ENCODE measurements around the gene ADARB2.

ADARB2 gene

GRCh38 chr10:1515780-1516491 is 221.4 kb downstream of the ADARB2 start:
- DNase-seq, result no peak

- DNase-seq, result no peak
Measured at GRCh38 chr10:1515121-1515779, 222.1 kb downstream of the ADARB2 start.

- DNase-seq, result no peak
Measured at GRCh38 chr10:1514681-1515080, 222.6 kb downstream of the ADARB2 start.

- DNase-seq, result no peak
Measured at GRCh38 chr10:1513221-1513620, 224.1 kb downstream of the ADARB2 start.

DNA sequence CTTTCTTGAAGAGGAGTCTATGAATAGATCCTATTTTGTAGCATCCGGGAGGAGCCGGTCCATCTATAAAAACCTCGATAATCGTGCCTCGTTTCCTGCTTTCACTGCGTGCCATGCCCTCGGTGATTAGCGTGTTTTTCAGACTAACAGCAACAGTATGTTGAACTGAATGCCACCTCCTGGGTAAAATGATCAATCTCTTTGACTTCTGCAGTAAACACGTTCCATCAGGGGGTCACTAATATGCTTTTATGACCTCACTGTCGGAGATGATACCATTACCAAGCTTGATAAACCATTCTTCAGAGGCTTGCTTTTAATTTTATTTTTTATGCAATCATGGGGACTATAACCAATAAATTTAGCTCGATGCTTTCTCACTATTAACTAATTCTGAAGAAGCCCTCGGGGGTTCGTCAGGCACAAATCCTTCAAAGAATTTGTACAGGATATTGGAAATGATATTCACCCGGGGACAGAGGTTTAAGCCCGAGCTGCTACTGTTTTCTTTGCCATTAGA is 228.3 kb downstream of the ADARB2 start:
- no peak for DNase-seq

GRCh38 chr10:1508096-1508495 is 229.2 kb downstream of the ADARB2 start:
- DNase-seq, result no peak

GRCh38 chr10:1507436-1507835 is 229.9 kb downstream of the ADARB2 start:
- no peak for DNase-seq

GRCh38 chr10:1504940-1505339 is 232.4 kb downstream of the ADARB2 start:
- DNase-seq, result no peak

DNA sequence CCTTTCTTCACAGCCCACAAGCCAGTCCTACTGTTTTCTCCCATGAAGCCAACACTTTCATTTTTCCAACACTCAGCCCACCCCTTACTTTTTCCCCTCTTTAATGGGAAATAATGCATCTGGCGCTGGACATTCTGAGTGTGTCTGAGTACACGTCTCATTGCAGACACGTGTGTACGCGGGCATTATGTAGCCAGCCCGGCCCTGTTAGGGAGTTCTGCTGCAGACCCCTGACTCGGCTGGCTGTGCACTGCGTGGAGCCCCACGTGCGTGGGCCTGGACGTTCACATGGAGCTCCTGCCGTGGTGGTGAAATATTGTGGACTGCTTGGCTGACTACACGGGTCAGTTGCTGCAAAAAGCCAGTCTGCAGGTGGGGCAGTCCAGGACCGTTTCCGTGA is 233.0 kb downstream of the ADARB2 start:
- DNase-seq, result no peak

GRCh38 chr10:1502451-1502850 is 234.9 kb downstream of the ADARB2 start:
- no peak for DNase-seq

DNA sequence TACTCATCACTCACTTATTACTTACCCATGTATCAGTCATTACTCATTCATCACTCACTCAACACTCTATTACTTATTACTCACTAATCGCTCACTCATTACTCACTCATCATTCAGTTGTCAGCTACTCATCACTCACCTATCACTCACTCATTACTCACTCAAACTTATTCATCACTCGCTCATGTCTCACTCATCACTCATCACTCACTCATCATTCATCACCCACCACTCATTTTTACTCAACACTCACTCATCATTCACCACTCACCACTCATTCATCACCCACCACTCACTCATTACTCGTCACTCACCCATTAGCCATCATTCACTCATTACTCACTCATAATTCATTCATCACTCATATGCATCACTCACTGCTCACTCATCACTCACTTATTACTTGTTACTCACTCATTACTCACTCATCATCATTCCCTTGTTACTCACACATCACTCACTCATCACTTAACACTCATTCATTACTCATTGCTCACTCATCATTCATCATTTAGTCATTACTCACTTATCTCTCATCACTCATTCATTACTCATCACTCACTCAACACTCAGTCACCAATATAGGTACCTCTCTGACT is 237.9 kb downstream of the ADARB2 start:
- DNase-seq, result no peak

- DNase-seq, result no peak
Measured at GRCh38 chr10:1498746-1499358, 238.5 kb downstream of the ADARB2 start.

DNA sequence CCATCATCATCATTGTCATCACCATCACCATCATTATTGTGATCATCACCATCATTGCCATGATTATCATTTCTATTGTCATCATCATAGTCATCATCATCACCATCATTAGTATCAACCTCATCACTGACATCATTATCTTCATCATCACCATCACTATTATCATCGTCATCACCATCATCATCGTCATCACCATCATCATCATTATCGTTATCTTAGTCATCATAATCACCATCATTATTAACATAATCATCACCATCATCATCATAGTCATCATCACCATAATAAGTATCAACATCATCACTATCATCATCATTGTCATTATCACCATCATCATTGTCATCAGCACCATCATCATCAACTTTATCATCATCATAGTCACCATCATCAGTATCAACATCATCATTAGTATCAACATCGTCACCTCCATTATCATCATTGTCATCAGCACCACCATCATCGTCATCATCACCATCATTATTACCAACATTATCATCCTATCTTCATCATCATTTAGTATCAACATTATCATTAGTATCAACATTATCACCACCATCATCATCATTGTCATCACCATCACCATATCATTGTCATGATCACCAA is 241.3 kb downstream of the ADARB2 start:
- DNase-seq, result no peak

DNA sequence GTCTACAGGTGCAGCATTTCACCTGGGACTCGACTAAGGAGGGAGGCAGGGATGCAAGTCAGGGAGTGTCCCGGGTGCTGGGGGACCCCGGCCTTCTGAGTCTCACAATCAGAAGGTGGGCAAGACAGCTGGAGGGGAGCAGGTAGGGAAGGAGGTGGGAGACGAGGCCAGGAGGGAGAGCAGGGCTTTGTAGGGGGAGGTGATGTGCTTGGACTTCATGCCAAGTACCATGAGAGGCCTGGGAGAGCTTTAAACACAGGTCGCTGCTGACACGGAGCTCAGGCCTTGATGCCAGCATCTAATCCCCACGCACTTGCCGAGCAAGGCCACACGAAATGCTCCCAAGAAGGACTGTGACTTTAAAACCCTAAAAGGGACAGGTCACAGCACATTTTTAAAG is 244.7 kb downstream of the ADARB2 start:
- no peak for DNase-seq

DNA sequence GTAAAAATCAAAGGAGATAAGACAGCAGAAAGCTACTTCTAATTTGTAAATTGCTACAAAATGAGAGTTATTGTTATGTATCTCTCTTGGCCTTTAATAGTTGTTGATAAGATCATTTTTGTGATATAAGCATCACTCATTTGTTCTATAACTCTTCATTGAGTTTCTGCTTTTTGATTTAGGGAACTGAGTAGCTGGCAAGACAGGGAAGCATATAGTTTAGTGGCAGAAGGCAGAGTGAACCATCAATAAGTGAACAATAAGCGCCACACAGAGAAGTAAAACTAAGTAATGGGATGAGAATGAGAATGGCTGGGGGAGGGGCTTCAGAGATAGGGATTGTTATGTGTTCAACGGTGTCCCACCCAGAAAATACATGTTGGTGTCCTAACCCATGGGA is 245.4 kb downstream of the ADARB2 start:
- no peak for DNase-seq

- no peak for DNase-seq
Measured at GRCh38 chr10:1489801-1490200, 247.5 kb downstream of the ADARB2 start.

- no peak for DNase-seq
Measured at GRCh38 chr10:1488970-1489548, 248.3 kb downstream of the ADARB2 start.

DNA sequence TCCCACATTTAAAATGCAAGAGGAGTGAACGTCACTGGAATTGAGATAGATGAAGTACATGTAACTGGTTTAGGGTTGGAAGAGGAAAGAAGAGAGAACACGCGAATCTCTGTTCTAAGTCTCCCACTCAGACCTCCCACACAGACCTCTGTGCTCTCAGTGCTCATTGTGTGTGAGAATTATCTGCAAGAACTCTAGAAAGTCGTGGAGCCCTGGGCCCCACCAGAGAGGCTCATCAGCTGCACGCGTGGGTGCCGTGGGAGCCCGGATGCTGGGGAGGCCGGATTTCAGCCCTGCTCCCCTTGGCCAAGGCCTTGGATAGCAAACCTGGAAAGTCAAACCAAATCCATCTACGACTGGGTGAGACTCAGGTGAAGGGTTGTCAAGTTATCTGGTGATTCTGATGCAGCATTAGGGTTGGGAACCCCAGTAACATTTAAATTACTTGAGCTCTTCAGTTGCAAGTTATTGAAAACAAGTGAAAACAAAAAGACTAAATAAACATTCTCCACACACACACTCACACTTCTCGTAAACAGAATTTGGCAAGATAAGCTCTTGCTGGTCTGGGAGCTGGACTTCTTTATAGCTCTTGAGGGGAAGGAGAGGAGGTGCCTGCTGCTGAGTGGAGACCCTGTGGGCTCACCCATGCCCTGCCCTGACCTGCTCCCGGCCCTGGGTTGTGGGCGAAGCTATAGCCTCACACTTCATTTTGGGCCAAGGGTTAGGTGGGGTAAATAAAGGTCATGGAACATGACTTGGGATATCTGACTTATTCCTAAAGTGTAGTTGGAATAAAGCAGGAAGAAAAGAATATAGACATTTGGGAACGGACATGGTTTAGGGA is 250.3 kb downstream of the ADARB2 start:
- no peak for DNase-seq

GRCh38 chr10:1485357-1485756 is 252.0 kb downstream of the ADARB2 start:
- DNase-seq, result no peak

- DNase-seq, result no peak
Measured at GRCh38 chr10:1483826-1484225, 253.5 kb downstream of the ADARB2 start.

- no peak for DNase-seq
Measured at GRCh38 chr10:1483246-1483645, 254.1 kb downstream of the ADARB2 start.

- DNase-seq, result no peak
Measured at GRCh38 chr10:1477578-1477977, 259.7 kb downstream of the ADARB2 start.
